ENCODE data around the gene MBP.

MBP gene

DNA sequence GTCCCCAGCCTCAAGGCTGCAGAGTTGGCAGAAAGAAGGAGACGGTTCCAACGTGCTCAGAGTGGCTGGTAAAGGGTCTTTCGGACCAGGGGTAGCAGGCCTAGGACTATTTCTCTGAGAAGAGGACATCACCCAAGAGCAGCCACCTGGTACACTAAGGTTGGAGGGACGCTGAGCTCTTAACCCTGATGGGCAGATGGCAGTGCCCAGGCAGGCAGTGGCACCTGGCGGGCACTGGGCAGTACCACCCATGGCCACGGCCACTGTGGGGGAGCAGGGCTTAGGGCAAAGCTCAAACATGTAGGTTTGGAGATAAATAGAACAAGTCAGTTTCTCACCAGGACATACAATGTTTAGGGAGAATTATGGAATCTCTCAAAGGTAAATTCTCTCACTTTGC, 53.5 kb downstream of the MBP start:
- DNase-seq: no peak

DNA sequence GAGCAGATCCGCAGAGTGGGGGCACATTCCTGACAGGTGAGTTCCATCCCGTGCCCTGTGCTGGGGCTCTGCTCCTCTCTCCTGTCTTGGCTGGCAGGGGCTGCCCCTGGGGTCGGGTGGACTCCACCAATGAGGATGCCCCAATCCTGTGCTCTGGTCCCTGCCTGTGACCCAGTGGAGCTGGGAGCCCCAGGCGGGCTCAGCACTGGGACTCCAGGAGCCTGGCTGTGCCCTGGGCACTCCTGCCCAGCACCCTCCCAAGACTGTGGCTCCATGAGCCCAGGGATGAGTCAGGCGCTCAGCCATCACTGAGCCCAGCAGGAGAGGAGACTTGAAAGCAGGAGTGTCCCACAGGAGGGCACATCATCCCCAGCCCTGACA, 53.9 kb downstream of the MBP start:
- DNase-seq: no peak

DNA sequence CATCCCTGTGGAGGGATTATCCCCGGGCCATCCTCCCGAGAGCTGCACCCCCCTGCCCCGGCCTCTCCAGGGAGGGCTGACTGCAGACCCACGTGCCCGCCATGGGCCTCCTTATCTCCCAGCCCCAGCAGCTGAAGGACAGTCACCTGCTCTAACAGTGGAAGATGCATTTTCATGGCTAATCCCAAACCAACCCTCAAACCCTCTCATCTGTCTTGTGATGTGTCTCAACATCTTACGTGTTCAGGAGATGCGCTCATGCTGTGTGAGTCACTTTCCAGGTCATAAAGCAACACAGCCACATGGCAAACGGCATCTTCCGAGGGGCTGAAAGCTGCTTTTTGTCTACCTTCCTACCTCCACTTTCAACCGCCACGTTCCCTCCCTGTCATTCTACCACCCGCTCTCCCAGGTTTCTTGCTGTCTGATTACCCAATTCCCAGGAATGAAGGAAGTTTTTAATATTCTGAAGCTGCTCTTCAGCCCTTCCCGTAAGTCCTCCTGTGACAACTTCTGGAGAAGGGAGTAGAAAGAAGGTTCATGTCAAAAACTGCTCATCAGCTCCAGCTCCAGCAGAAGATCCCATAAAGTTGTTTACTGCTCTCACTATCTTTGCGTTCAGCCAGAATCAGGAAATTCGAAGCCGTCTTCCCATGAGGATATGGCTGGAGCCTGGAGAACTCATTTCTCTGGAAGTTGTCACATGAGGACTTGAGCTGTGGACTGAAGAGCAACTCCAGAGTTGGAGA, 54.5 kb downstream of the MBP start:
- no peak for DNase-seq

DNA sequence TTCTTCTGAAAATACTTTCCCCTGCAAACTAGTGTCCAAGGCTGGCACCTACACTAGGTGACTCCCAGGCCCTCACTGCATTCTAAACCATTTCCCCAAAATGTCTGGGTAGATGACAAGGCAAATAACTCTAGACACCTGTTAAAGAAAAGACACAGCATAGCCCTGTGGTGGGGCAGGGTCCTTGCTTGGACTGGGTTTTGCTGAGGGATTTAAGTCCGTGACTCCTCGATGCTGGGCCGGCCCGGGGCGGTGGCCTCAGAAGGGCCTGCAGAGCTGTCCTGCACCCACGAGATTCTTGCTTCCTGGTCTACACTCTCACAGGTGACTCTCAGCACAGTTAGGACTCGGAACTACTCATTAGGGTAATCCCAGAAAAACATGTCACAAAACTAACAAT, 55.2 kb downstream of the MBP start:
- no peak for DNase-seq

DNA sequence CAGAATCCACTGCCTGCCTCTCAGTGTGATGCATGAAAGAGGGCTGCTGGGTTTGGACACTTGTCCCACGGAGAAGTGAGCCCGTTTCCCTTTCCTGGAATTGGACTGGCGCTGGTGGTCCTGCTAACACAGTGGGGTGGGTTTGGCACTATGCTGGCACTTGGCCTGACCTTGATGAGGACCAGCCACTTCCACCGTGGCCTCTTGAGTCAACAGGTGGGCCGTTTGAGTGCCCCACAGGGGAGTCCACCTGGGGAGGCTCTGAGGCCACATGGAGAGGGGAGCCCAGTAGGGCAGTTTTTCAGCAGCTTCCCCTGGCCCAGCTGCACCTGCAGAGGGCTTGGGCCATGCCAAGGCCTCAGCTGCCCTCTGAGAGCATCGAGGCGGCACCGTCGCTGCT, 56.5 kb downstream of the MBP start:
- no peak for DNase-seq

DNA sequence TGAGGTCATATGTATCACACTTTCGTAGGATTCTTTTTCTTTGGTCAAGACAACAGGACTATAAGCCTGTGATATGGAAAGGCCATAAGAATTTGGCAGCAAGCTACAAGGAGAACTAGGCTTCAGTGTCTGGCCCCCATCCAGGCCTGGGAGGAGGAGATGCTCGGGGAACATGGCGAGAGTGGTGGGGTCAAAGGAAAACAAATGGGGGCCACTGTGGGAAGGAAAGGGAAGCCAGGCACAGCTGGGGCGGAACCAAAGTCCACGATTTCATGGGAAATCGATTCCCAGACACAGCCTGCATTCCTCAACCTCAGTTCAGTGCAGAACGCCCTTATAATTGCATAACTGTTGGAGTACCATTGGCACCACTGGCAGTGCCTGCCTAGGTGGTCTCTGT, 58.2 kb downstream of the MBP start:
- DNase-seq: no peak

DNA sequence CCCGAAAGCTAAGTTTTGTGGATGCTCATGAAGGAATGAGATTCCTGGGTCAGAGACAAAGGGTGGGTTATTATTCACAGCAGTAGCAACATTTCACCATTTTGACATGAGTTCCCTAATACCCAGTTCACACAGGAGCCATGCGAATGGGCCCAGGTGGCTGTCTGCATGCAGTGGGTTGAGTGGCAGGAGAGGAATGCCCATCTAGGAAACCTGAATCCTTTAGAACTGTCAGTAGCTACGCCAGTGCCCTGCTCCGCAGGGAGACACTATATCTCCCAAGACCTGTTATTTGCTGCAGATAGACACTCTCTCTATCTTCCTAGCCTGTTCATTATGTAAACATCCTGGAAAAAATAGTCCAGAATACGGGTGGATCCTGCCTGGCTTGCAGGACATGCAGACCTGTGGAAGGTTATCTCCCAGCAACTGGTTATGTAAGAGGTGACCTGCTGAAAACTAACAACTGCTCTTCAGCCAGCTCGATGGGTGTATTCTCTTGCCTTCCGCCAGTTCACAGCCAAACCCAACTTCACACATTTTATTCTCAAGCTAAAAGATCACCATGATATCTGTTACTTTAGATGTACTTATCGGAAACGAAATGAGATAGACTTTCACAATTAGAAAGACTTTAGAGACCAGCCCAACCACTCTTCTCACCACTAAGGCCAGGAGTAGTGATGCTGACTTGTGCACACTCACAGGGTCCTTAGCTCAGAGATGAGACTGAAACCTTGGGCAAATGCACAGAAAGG, 59.1 kb downstream of the MBP start:
- DNase-seq: no peak

DNA sequence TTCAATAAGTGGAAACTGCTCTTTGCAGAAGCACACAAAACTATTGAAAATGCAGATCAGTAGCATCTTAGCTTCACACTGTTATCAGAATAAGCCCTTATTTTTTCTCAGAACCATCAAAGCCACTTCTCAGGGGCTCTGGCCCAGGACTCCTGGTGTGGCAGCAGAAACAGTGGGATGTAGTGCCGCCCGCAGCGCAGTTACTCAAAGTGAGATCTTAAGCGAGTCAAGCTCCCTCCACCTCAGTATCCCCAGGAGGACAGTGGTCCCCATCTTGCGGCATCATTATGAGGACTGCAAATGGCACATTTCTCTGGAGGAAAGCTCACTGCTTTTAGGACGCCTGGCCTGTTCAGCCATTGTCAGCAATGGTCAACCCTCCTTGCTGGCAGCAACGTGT, 60.0 kb downstream of the MBP start:
- no peak for DNase-seq

DNA sequence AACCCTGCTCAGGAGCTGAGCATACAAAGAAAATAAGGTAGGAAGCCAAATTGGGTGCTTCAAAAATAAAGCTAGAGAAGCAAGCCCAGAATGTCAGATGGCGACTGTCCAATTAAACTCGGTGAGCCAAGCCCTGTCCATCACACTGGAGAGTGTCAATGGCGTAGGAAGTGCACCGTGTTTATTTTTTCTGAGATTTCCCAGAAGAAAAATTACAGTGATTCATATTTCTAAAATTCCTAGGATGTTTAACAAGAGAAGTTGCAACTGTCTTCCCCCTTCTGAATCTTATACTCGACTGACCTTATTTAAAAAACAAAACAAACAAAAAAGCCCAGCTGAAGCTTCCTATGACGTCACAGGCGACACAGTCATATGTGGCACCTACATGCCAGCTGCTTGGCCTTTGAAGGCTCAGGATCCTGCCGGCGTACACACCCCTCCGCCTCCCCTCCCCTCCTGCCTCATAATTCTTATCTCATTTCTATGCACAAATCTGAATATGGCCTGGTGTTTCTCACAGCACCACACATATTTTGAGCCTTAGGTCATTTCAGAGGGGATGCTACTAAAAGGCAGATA, 60.8 kb downstream of the MBP start:
- DNase-seq: peak in 1 of 2 experiments; percentile 61

DNA sequence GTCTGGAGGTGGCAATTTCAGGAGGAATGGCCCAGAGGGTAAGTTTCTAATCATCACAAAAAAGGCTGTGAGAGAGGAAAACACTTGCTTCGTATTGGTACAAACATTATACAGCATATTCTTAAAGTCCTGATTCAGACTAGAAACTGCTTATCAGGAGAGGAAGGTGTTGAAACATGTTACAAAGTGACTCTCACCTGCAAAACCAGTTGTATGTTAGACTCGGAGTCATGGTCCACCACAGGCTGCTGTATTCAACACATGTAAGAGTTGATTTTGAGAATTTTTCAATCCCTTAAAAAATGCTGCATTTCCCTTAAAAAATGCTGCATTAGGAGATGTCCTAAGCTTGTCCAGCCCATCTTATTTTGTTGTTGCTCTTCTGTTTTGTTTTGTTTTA, 61.5 kb downstream of the MBP start:
- no peak for DNase-seq

DNA sequence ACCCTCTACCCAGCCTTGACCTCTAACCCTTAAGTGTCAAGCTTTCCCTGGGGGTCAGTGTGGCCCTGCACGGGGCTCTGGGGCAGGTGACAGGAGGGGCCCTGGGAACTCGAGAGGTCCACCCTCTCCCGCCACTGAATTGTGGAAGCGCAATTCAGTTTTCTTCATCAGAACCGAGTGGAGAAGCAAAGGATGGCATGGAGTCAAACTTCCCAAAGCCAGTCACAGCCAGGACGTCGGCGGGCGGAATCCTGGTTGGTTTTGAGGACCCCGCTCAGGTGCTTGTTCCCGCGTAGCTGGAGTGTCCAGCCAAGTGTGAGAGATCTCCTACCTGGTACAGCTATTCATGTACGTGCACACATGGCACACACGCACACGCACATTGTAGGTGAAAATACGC, 62.0 kb downstream of the MBP start:
- no peak for DNase-seq

DNA sequence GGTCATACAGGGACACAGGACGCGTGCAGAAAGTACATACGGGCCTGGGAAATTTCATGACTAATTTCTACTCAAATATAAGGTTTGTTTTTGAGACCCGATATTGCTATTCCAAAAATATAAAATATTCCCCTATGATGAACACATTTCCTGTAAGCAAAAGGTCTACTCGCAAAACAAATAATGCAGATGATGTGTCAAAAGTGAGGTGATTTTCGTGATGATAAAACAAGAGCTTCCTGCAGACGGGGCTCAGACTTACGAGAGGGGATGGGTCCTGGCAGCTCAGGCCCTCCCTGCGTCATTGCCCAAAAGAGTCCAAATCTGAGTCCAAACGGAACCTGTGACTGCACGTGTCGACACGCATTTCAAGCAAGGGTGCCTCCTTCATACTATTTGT, 62.7 kb downstream of the MBP start:
- no peak for DNase-seq

DNA sequence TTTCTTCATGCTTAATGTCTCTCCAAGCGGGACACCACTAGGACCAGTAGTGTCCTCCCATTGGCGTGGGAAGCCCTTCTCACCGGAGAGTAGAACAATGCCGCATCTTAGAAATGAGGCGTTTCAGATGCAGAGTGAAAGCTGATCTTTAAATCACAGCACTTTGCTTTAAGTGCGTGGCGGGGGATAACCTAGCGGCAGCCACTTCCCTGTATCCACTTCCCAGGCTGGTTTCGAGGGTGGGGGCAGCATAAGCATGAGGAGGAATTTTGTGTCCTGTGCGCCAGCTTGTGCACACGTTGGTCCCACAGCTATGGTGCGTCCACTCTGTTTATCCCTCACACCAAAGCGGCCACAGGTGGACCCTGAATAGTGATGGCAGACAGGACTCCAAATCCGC, 63.1 kb downstream of the MBP start:
- DNase-seq: no peak

DNA sequence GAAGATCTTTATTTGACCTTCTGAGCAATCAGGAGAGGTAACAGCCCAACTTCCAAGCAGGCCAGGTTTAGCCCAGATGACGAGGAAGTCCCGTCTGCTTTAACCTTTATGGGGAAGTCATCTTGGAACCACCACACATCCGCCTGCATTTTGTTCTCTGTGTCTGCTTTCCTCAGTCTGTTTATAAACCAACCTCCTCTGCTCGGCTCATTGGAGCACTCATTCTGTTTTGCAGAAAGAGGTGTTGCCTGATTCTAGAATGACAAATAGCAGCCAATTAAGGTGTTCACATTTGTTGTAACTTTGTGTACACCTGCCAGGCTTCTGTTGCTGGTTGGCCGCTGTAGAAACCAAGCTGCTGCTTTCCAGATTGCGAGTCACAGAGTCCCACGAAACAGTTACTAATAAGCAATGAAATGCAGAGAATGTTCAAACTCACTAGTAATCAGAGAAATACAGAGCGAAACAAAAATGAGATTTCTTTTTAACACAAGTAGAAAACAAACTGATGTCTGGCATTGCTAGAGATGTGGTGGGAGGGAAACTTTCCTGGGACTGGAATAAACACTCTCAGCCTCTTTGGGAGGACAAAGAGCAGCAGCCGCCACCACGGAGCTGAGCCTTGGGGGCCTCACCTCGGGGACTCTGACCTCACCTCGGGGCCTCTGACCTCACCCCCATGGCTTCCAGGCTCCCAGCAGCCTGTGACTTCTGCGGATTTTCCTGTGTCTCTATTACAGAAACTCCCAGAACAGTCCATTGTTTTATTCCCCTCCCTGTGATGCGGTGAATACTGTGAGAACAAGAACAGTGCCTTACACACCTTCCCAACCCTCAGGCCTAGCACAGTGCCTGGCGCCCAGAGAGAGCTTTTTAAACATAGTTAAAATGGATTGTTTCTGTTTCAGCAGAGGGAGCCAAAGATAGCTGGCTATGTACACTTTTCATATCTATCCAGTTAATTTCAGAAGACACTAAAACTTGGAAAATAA, 64.0 kb downstream of the MBP start:
- peak in 1 of 2 experiments; percentile 20 for DNase-seq

DNA sequence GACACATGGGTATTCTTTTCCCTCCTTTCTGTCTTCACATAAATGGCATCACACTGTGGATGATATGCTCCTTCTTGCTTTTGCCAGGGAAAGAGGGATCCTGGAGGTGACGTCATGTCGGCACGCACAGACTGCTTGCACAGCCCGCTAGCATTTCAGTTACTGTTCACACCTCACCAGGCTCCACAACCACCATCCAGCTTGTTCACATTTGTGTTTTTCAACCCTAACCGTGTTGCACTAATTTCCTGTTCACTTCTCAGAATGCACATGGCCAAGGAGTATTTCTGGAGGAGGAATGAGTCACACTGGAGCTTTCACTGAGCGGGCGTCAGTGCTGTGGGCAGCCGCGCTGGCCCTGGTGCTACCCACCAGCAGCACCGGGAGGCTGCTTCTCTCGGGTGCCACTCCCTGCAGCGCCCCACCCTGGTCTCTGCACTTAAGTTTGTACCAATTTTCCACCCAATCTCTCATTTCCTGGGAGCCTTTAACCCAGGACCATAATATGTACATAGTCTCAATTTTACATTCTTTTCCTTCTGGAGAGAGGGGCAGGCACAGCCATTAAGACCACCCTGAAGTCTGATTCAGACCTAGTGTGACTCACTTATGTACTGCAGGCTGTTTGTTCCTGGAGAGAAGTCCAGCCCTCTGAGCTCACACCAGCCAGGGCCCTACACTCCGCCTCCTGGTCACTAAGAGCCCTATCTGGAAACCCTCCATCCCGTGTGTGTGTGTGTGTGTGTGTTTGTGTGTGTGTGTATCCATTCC, 65.1 kb downstream of the MBP start:
- DNase-seq: peak; percentile 47 to 70

DNA sequence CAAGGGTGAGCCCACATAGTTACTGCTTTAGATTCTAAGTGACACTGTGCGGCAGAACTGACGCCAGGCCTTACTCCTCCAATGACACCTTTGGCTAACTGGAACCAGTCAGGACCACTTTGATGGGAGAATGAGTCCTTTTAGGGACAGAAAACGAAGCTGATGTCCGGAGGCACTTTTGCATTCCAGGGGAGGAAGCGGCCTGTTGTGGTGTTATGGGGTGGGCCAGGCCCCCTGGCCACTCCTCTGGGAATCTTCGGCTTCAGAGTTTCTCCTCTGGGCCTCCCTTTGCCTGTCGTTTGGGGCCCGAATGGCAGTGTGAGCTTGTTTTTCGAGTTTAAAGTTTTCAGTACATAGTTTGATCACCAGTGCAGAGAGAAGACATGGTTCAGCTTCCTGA, 65.9 kb downstream of the MBP start:
- no peak for DNase-seq

DNA sequence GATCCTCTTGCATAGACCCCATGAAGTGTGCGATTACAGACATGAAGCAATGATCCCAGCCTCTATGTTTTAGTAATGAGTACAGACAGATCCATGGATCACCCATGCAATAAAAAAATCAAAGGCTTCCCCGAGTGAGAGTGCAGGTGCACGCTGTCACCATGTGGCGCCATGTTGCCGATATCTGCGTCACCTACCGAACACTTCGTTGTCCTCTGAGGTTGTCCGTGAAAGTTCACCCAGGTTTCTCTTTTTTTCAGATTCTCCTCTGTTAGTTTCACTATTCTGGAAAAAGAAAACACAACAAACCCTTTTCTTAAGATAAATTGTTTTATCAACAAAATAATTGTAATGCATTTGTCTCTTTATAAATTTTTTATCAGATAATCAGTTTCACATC, 66.5 kb downstream of the MBP start:
- DNase-seq: no peak

DNA sequence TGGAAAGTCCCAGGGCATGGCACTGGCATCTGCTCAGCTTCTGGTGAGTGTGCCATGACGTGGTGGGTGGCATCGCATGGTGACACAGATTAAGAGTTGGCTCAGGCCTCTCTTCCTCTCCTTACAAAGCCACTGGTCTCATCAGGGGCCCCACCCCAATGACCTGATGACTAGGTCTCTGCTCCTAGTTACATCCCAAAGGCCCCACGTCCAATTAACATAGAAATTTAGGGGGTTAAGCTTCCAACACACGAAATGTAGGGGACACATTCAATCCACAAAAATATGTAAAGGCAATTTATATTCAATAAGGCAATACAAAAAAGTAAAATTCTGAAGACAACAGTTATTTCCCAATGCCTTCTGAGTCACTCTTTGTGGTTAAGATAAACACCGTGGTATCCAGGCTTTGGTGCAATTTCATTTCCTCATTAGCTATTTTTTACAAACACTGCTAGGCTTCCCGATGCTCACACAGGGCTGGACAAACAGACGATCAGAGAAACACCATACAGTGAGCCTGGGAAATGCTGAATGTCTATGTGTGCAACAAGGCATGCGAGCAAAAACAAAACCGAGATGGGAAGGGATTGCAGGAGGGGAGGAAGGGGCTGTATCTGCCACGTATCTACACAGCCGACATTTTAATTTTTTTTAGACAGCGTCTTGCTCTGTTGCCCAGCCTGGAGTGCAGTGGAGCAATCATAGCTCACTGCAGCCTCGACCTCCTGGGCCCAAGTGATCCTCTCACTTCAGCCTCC, 67.2 kb downstream of the MBP start:
- peak in 1 of 2 experiments; percentile 39 for DNase-seq

DNA sequence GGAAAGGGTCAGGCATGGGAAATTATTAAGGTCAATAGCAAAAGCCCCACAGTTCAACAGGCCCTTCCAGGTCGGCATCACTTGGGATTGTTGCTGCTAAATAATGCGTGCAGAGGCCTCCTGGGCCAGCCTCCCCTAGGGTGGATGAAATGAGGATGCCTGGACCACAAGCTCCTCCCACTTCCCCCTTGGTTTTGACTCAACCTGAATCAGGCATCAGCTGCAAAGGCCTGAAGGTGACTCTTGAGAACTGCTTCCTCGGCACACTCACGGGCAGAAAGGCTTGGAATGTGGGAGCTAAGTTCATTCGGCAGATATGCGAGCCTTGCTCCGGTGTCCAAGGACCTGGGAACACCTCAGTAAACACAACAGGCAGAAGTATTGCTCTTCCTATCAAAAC, 69.3 kb downstream of the MBP start:
- DNase-seq: peak; percentile 53 to 72

DNA sequence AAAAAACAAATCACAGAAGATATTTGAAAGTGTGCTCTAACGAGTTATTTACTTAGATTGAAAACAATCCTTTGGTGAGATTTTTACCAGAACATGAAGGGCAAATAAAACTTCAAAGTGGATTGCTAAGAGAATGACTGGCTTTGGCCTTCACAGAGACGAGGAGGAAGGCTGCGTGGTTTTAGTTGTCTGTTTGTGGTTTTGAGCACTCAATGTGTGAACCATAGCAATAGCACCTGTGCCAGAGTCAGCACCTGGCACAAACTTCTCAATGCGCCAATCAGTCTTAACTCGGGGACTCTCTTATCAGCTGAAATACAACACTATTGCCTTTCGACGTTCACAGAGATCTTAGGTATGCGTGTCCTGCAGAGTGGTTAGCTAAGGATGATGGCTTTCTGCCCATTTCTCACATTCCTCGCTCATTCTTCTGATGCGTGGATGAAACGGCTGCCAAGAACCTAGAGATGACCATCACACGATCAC, 70.0 kb downstream of the MBP start:
- peak in 1 of 2 experiments; percentile 66 for DNase-seq

DNA sequence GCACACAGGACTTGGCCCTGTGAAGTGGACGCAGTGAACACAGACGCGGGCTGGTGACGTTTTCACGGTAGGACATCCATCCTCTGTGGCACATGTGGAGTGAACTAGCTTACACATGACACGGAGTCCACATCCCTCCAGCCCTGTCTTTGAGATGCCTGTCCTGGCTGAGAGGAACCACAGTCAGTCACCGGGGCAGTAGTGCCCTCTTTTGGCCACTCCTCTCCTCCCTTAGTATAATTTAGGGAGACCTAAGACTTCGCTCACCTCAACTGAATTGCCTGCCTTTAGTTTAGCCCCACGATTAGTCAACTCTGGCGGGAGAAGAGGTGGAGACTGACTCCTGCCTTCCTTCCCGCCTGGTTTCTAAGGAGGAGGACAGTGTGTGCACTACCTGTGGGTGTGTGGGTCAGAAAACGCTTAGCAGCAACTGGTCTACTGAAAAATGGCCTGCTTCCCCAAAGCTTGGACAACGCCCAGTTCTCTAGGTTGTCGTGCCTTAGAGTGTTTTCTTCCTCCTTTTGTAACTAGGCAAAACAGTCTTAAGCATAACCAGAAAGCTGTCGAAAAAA, 70.6 kb downstream of the MBP start:
- no peak for DNase-seq

Data from stimulated activated CD4-positive, alpha-beta T cell treated with anti-CD3 and anti-CD28 coated beads, Interleukin-4, amount 100 ng/mL, for 4 hours (primary cell).